NCI-H128 (cell line): Measurements from ENCODE around the gene CFAP119.

ENCODE experiments used
- DNase-seq: peaks from one replicate; lab custom pipeline; 2025; ENCODE audit not compliant: unreplicated experiment; lab: John Stamatoyannopoulos, UW

Gene CFAP119

GRCh38 chr16:30741461-30741914 lies 20.4 kb downstream of the CFAP119 start:
- no peak for DNase-seq

DNA sequence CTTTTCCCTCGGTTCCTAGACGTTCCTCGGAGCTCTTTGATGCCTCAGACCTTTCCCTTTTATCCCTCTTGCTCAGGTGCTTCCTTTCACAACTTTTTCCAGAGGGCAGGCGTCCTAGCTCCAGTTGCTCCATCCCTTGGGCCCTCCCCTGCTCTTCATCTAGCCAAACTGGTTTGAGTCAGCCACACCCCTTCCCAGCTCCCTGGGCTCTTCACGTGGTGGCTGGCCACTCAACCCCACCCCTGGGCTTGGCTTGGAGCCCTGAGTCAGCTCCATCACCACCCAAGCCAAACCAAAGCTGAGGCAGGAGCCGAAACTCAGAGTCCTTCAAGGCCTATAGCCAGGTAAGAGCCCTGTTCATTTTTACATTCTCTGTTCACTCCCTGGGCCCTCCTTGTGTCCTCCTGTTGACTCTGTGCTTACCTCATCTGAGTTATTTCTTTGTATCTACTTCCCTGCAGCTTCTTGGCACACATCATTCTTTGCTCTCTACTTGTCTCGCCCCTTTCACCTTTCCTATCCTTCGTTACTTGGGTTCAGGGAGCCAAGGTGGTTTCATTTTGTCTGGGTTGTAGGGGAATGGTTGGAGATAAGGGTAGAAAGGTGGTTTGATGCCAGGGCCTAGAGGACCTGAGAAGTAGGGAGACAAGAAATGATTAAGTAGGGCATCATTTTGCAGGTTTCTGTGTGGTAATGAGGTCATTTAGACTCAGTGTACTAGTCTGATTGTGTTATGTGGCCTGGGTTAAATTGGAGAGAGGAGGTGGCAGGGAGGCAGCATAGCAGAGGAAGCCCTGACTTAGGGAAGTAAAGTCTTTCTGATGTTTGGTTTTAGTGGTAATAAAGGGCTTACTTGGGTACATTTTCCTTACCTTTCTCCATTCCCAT lies 21.3 kb downstream of the CFAP119 start:
- DNase-seq = no peak

- DNase-seq = no peak
These were observed 22.6 kb downstream of the CFAP119 start for GRCh38 chr16:30738984-30739951.

DNA sequence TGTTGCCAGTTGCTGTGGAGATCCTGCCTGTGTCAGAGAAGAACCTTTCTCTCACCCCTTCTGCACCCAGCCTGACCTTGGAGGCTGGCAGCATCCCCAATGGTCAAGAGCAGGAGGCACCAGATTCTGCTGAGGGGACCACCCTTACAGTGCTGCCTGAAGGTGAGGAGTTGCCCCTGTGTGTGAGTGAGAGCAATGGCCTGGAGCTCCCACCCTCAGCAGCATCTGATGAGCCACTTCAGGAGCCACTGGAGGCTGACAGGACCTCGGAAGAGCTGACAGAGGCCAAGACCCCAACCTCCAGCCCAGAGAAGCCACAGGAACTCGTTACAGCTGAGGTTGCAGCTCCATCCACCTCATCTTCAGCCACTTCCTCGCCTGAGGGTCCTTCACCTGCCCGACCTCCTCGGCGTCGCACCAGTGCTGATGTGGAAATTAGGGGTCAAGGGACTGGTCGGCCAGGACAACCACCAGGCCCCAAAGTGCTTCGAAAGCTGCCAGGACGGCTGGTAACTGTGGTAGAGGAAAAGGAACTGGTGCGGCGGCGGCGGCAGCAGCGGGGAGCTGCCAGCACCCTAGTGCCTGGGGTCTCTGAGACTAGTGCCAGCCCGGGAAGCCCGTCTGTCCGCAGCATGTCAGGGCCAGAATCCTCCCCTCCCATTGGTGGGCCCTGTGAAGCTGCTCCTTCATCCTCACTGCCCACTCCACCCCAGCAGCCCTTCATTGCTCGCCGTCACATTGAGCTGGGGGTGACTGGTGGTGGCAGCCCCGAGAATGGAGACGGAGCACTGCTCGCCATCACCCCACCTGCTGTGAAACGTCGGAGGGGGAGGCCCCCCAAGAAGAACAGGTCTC lies 23.8 kb downstream of the CFAP119 start:
- no peak for DNase-seq

GRCh38 chr16:30736995-30737793 lies 24.7 kb downstream of the CFAP119 start:
- no peak for DNase-seq

- no peak for DNase-seq
These were observed 30.5 kb downstream of the CFAP119 start for GRCh38 chr16:30731411-30731810.

- no peak for DNase-seq
These were observed 32.8 kb downstream of the CFAP119 start for GRCh38 chr16:30728899-30729672.

- no peak for DNase-seq
These were observed 33.5 kb downstream of the CFAP119 start for GRCh38 chr16:30728321-30728720.

DNA sequence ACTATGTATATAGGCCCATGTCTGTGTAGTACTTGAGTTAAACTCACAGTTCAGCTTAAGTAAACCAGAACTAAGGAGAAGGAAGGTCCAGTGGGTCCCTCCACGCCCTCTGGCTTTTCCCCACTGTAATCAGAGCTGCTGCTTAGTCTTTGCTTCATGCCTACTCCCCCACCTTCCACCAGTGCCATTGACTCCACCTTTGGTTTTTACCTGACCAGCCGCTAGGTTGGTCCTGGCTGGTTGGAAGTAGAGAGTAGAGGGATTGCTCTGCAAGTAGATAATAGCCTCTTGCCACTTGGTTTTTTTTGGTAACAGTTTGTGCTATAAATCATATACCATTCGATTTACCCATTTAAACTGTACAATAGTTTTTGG lies 36.5 kb downstream of the CFAP119 start:
- DNase-seq = no peak

GRCh38 chr16:30724641-30725417 lies 37.0 kb downstream of the CFAP119 start:
- no peak for DNase-seq

- DNase-seq = no peak
These were observed 38.0 kb downstream of the CFAP119 start for GRCh38 chr16:30723725-30724355.

- no peak for DNase-seq
These were observed 38.9 kb downstream of the CFAP119 start for GRCh38 chr16:30722916-30723315.

DNA sequence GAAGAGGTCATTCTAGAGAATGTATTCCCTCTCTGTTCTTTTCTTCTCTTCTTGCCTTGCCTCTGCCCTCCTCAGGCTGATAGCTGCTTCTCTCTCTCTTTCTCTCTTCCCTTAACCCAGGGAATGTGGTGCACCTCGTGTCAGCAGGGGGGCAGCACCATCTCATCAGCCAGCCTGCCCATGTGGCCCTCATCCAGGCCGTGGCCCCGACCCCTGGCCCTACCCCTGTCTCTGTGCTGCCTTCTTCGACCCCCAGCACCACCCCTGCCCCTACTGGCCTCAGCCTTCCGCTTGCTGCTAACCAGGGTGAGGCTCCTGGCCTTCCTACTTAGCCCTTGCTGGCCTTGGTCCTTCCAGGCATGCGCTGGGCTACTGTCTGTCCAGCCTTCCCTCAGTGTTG lies 39.4 kb downstream of the CFAP119 start:
- DNase-seq = no peak

GRCh38 chr16:30721606-30722005 lies 40.3 kb downstream of the CFAP119 start:
- no peak for DNase-seq

- no peak for DNase-seq
These were observed 40.7 kb downstream of the CFAP119 start for GRCh38 chr16:30721167-30721566.

DNA sequence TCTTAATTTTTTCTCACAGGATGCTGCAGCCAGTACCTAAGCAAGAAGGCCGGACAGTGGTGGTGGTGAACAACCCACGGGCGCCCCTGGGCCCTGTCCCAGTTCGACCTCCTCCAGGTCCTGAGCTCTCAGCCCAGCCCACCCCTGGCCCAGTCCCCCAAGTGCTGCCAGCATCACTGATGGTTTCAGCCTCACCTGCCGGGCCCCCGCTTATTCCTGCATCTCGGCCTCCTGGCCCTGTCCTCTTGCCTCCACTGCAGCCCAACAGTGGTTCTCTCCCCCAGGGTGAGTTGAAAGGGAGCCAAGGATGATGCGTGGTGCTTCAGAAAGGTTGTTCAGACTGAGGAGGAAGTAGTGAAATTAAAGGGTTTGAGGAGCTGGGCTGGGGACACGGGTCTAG lies 41.2 kb downstream of the CFAP119 start:
- no peak for DNase-seq

DNA sequence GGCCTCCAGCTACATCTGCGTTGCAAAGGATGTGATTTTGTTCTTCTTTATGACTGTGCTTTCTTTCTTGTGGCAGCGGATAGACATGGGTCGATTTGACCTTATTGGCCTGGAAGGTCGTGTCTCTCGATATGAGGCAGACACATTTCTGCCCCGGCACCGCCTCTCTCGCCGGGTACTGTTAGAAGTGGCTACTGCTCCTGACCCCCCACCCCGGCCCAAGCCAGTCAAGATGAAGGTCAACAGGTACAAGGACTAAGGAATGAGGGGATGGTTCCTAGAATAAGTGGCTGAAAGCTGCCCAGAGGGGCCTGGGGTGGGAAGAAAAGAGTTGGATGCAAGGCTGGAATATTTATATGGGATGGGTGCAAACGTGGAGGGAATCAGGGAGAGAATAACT lies 41.8 kb downstream of the CFAP119 start:
- no peak for DNase-seq
